SK-N-SH (cell line): ENCODE data around the gene LMO4. TPM values are rescaled to one million over a fixed set of nuclear protein-coding genes. Genes with fewer than 3 reads are reported as not detected.

Experiments
- CTCF ChIA-PET: fragments of 300-600, 350-600 bp; formaldehyde crosslinking; extraction: SDS; loops from one replicate; lab custom pipeline; 2021; lab: Yijun Ruan, JAX
- POLR2A ChIA-PET: fragments of 350-600 bp; sonication (Branson Sonifier 250); formaldehyde crosslinking; extraction: SDS; loops from one replicate; lab custom pipeline; 2020; ENCODE audit warnings: antibody characterized with exemption, inconsistent platforms; lab: Yijun Ruan, JAX
- DNase-seq: peaks from one replicate; pipeline ENCODE4 v3.0.0; 2012
- H2AFZ ChIP-seq: fragments of 200-600 bp; sonication (generic); 2 replicates; pipeline ENCODE4 v1.8.1; 2016; ENCODE audit warnings: antibody characterized with exemption, mild to moderate bottlenecking, low read depth
- H3F3A ChIP-seq: fragments of 200-600 bp; sonication (generic); replicated peaks from 2 replicates; pipeline ENCODE3; 2016; ENCODE audit warnings: antibody characterized with exemption, mild to moderate bottlenecking; ENCODE audit not compliant: insufficient read depth
- H3K27ac ChIP-seq, 2 experiments: fragments of 200-500 bp in 1 of 2; fragments of 200-600 bp in 1 of 2; sonication (Bioruptor generic) in 1 of 2; sonication (generic), shearing (Covaris generic) in 1 of 2; 2 replicates each; pipeline versions ENCODE4 v1.5.1 to v1.6.1; 2014 to 2016; ENCODE audit warnings: low read depth in 2 of 2, inconsistent platforms in 1 of 2, low read length in 1 of 2, mild to moderate bottlenecking in 1 of 2, mixed read lengths in 1 of 2
- H3K27me3 ChIP-seq: fragments of 200-600 bp; sonication (generic), shearing (Covaris generic); 2 replicates; pipeline ENCODE4 v1.6.1; 2016; ENCODE audit warnings: mixed run types; ENCODE audit not compliant: insufficient read depth
- H3K36me3 ChIP-seq, 2 experiments: fragments of 200-500 bp in 1 of 2; fragments of 200-600 bp in 1 of 2; sonication (Bioruptor generic) in 1 of 2; sonication (generic) in 1 of 2; replicated peaks in 1 of 2; 2 replicates each; pipeline versions ENCODE3 to v1.5.1; 2014 to 2016; ENCODE audit warnings: low read length in 1 of 2, mild to moderate bottlenecking in 1 of 2; ENCODE audit not compliant: insufficient read depth in 2 of 2, control insufficient read depth in 1 of 2
- H3K4me1 ChIP-seq, 2 experiments: fragments of 200-500 bp in 1 of 2; fragments of 200-600 bp in 1 of 2; sonication (Bioruptor generic) in 1 of 2; sonication (generic), shearing (Covaris generic) in 1 of 2; 2 replicates each; pipeline versions ENCODE4 v1.5.1 to v1.6.1; 2014 to 2016; ENCODE audit warnings: low read depth in 1 of 2, low read length in 1 of 2, mixed run types in 1 of 2; ENCODE audit not compliant: insufficient read depth in 2 of 2, control insufficient read depth in 1 of 2
- H3K4me2 ChIP-seq: fragments of 200-600 bp; sonication (generic), shearing (Covaris generic); 2 replicates; pipeline ENCODE4 v1.6.1; 2017; ENCODE audit warnings: mixed run types
- H3K4me3 ChIP-seq, 2 experiments: fragments of 200-500 bp in 1 of 2; fragments of 200-600 bp in 1 of 2; sonication (Bioruptor generic) in 1 of 2; sonication (generic), shearing (Covaris generic) in 1 of 2; 2 replicates each; pipeline versions ENCODE4 v1.5.1 to v1.8.1; 2014 to 2016; ENCODE audit warnings: low read depth in 2 of 2, inconsistent platforms in 1 of 2, low read length in 1 of 2, mild to moderate bottlenecking in 1 of 2, mixed read lengths in 1 of 2, moderate library complexity in 1 of 2
- H3K79me2 ChIP-seq: fragments of 200-600 bp; sonication (generic); 2 replicates; pipeline ENCODE4 v1.8.1; 2017; ENCODE audit warnings: mild to moderate bottlenecking; ENCODE audit not compliant: insufficient read depth
- H3K9ac ChIP-seq: fragments of 200-600 bp; sonication (generic); 2 replicates; pipeline ENCODE4 v1.6.1; 2017; ENCODE audit warnings: mixed run types
- H3K9me2 ChIP-seq: fragments of 200-600 bp; sonication (generic); 2 replicates; pipeline ENCODE4 v1.6.1; 2017; ENCODE audit warnings: mixed run types
- H3K9me3 ChIP-seq: fragments of 200-600 bp; sonication (generic); 2 replicates; pipeline ENCODE4 v1.6.1; 2017; ENCODE audit warnings: mixed run types, mild to moderate bottlenecking, moderate library complexity
- H4K20me1 ChIP-seq: fragments of 200-600 bp; sonication (generic); 2 replicates; pipeline ENCODE4 v1.6.1; 2017; ENCODE audit warnings: mild to moderate bottlenecking, mixed run types; ENCODE audit not compliant: insufficient read depth
- CHD2 ChIP-seq: fragments of 150-350 bp; IDR thresholded peaks from 2 replicates; pipeline ENCODE4 v1.6.1; 2018; ENCODE audit warnings: low read length; ENCODE audit not compliant: partially characterized antibody
- ELF1 ChIP-seq: IDR thresholded peaks from 2 replicates; pipeline ENCODE4 v1.4.0; 2012
- FOXJ3 ChIP-seq: sonication (generic); formaldehyde crosslinking; IDR thresholded peaks from 2 replicates; pipeline ENCODE4 v1.5.1; 2020; ENCODE audit warnings: mild to moderate bottlenecking, missing genetic modification reagents
- FOXM1 ChIP-seq: IDR thresholded peaks from 2 replicates; pipeline ENCODE4 v1.4.0; 2012; ENCODE audit warnings: low read depth, mild to moderate bottlenecking
- GABPA ChIP-seq: IDR thresholded peaks from 2 replicates; pipeline ENCODE4 v1.4.0; 2012; ENCODE audit warnings: low read depth, mild to moderate bottlenecking
- MXI1 ChIP-seq: IDR thresholded peaks from 2 replicates; pipeline ENCODE4 v1.6.1; 2012; ENCODE audit warnings: mild to moderate bottlenecking, low read depth, low read length, improper control_type of control experiment
- NFIC ChIP-seq: IDR thresholded peaks from 2 replicates; pipeline ENCODE4 v1.4.0; 2012; ENCODE audit warnings: borderline replicate concordance
- PBX3 ChIP-seq: IDR thresholded peaks from 2 replicates; pipeline ENCODE4; 2012
- POLR2AphosphoS5 ChIP-seq: IDR thresholded peaks from 2 replicates; pipeline ENCODE4 v1.6.1; 2012; ENCODE audit warnings: low read depth, low read length
- RAD21 ChIP-seq: IDR thresholded peaks from 2 replicates; pipeline ENCODE4 v1.6.1; 2012; ENCODE audit warnings: mild to moderate bottlenecking, low read length
- RCOR1 ChIP-seq: fragments of 150-350 bp; IDR thresholded peaks from 2 replicates; pipeline ENCODE4 v1.6.1; 2017; ENCODE audit warnings: antibody characterized with exemption, low read length
- RFX5 ChIP-seq: IDR thresholded peaks from 2 replicates; pipeline ENCODE4 v1.6.1; 2012; ENCODE audit warnings: mild to moderate bottlenecking, improper control_type of control experiment, low read length
- SIN3A ChIP-seq: IDR thresholded peaks from 2 replicates; pipeline ENCODE4 v1.6.1; 2012; ENCODE audit warnings: low read depth, mild to moderate bottlenecking, low read length, moderate library complexity, borderline replicate concordance
- TAF1 ChIP-seq: IDR thresholded peaks from 2 replicates; pipeline ENCODE4 v1.6.1; 2012; ENCODE audit warnings: low read depth, mild to moderate bottlenecking, low read length, moderate library complexity, borderline replicate concordance
- TCF12 ChIP-seq: IDR thresholded peaks from 2 replicates; pipeline ENCODE4 v1.4.0; 2012
- TEAD4 ChIP-seq: IDR thresholded peaks from 2 replicates; pipeline ENCODE4 v1.4.0; 2012; ENCODE audit warnings: mild to moderate bottlenecking, borderline replicate concordance; ENCODE audit not compliant: insufficient read depth
- YY1 ChIP-seq: IDR thresholded peaks from 2 replicates; pipeline ENCODE4 v1.4.0; 2012; ENCODE audit warnings: low read depth, mild to moderate bottlenecking
- ZBTB33 ChIP-seq: IDR thresholded peaks from 2 replicates; pipeline ENCODE4 v1.4.0; 2012; ENCODE audit warnings: low read depth, borderline replicate concordance
- WGBS: methylation state at CpG from one replicate; pipeline ENCODE4 v1.1.6; 2017; ENCODE audit warnings: low lambda C conversion rate; 5-methylcytosine and 5-hydroxymethylcytosine counted together
- polyA plus RNA-seq, 3 experiments: library from polyadenylated mRNA; depleted of rRNA; stranded (reverse); fragments of >200 nt; gene quantifications; 2 replicates each; pipeline ENCODE4 v1.2.3, GENCODE V29; 2012

The LMO4 gene
- polyA plus RNA-seq, 1 of the 3 experiments (the other 2 are of a cell fraction) = 64.7 TPM

DNA sequence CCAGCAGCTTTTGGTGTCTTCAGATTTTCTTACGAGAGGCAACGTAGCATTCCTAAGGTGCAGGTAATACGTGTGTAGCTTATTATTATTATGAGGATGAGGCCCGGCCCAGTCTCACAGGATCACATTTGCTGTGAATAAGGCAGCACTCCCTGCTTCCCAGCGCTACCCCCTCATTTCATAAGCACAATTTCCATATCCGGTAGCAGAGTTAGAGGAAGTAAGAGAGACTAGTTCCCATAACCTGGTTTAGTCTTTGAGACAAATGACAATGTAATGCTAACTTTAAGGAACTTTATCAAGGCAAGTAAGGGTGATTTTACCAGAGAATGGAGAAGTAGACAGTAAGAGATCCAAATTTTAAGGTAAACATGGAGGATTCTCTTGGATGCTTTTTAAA, 14.6 kb upstream of the LMO4 start:
- H3K9me2 ChIP-seq = no peaks in the 10 kb centered on the region
- H3K4me3 ChIP-seq = no peak overlapping the region
- TF ChIP-seq MXI1 = no peak
- no peak for TF ChIP-seq YY1
- TF ChIP-seq ELF1 = no peak
- no peak for TF ChIP-seq GABPA
- TF ChIP-seq TAF1 = no peak
- no peak for TF ChIP-seq POLR2AphosphoS5
- TF ChIP-seq FOXJ3 = no peak
- no peak for TF ChIP-seq CHD2
- TF ChIP-seq ZBTB33 = no peak
- no peak for TF ChIP-seq TCF12
- no peak for TF ChIP-seq RCOR1
- TF ChIP-seq RAD21 = no peak
- TF ChIP-seq SIN3A = no peak
- no peak for TF ChIP-seq RFX5
- TF ChIP-seq PBX3 = no peak
- TF ChIP-seq, all 33 proteins: peak for 0
- H3K4me2 ChIP-seq = no peak overlapping the region
- no peak for DNase-seq
- ChIA-PET CTCF (interaction anchor here (0.6 to 1.9 kb wide), 5 partner anchors 11 to 658 kb away, joined by 3 to 6 read pairs (median 4); no protein-coding TSS in a partner anchor), POLR2A (no interaction called here)
- H4K20me1 ChIP-seq = no peaks in the 10 kb centered on the region
- 90% methylated on average over 6 of the region's 6 CpGs for WGBS
- no peaks in the 10 kb centered on the region for H3K4me1 ChIP-seq
- no peak overlapping the region for H2AFZ ChIP-seq
- H3K9me3 ChIP-seq = no peaks in the 10 kb centered on the region
- H3F3A ChIP-seq = no peaks in the 10 kb centered on the region
- no peak overlapping the region for H3K9ac ChIP-seq
- no peak overlapping the region for H3K27ac ChIP-seq
- H3K79me2 ChIP-seq = no peaks in the 10 kb centered on the region
- H3K36me3 ChIP-seq = no peaks in the 10 kb centered on the region
- H3K27me3 ChIP-seq = no peaks in the 10 kb centered on the region

DNA sequence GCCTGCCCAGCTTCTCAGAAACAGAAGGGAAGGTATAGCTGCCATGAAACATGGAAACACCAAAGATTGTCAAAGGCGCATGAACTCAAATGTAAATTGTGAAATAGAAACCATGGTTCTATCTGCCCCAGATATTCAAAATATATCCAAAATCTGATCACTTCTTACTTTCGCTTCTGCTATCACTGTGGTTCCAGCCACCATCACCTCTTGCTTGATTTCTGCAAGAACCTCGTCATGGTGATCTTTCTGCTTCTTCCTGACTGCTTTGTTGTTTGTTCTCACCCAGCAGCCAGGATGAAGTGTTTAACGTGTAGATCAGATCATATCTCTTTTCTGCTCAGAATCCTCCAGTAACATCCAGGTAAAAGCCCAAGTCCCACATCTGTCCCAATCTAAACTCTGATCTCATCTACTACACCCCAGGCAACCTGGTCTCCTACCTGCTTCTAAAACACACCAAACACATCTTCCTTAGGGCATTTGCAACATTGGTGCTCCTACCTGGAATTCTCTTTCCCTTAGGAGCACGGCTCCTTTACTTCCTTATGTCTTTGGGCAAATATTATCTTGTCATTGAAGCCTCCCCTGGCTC, 10.5 kb upstream of the LMO4 start:
- TF ChIP-seq TEAD4 (no peak), TCF12 (no peak), ZBTB33 (no peak), PBX3 (no peak), GABPA (no peak), TAF1 (no peak), NFIC (no peak), FOXM1 (no peak)
- H3K4me1 ChIP-seq = no peaks in the 10 kb centered on the region
- POLR2A ChIA-PET = no interaction called here
- no peaks in the 10 kb centered on the region for H4K20me1 ChIP-seq
- H2AFZ ChIP-seq = no peak overlapping the region
- no peak overlapping the region for H3K4me2 ChIP-seq
- no peaks in the 10 kb centered on the region for H3K9me2 ChIP-seq
- CTCF ChIA-PET = no interaction called here
- no peaks in the 10 kb centered on the region for H3K9me3 ChIP-seq
- no peaks in the 10 kb centered on the region for H3K27me3 ChIP-seq
- no peak overlapping the region for H3K27ac ChIP-seq
- 62% methylated on average over 5 of the region's 5 CpGs for WGBS
- no peak overlapping the region for H3K9ac ChIP-seq
- no peaks in the 10 kb centered on the region for H3F3A ChIP-seq
- no peak overlapping the region for H3K4me3 ChIP-seq
- no peaks in the 10 kb centered on the region for H3K36me3 ChIP-seq
- H3K79me2 ChIP-seq = no peaks in the 10 kb centered on the region
- no peak for DNase-seq
